HK-2 (cell line): ENCODE measurements around the gene RAB15.

ENCODE experiments used
- DNase-seq: peaks from one replicate; pipeline ENCODE4 v3.0.0-alpha.2; 2018; ENCODE audit not compliant: unreplicated experiment

Gene RAB15

GRCh38 chr14:64910847-64911495 is 61.2 kb downstream of the RAB15 start:
- no peak for DNase-seq

- no peak for DNase-seq
Measured at GRCh38 chr14:64906022-64906421, 66.1 kb downstream of the RAB15 start.

GRCh38 chr14:64899958-64900357 is 72.2 kb downstream of the RAB15 start:
- no peak for DNase-seq
